ENCODE data around the gene TMCO4.
"Not testable (repeated sequence)": the region's sequence is repeated elsewhere in the genome, so short reads cannot be mapped to it uniquely, and the experiment has no call there.

Gene TMCO4

GRCh38 chr1:19799230-19800075 lies at the start of gene TMCO4:
Gene TMCO4, minus strand, starts transcription at chr1:19799916. Its CDS starts 19,158 bp downstream, at chr1:19780758.
- DNase-seq, result peak; percentile 67

GRCh38 chr1:19849307-19849706 lies 49.6 kb upstream of the TMCO4 start:
- DNase-seq, result not testable (repeated sequence)

GRCh38 chr1:19847334-19847733 lies 47.6 kb upstream of the TMCO4 start:
- DNase-seq, result not testable (repeated sequence)

GRCh38 chr1:19846338-19846737 lies 46.6 kb upstream of the TMCO4 start:
- DNase-seq, result no peak

DNA sequence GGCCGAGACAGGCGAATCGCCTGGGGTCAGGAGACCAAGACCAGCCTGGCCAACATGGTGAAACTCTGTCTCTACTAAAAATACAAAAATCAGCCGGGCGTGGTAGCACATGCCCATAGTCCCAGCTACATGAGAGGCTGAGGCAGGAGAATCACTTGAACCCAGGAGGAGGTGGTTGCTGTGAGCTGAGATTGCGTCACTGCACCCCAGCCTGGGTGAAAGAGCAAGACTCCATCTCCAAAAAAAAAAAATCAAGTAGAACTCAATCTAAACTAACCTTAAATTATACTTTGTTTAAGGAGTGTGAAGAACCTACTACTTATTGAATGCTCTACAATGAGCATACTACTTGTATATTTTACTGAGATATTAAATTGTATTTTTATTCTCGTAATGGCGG lies 45.8 kb upstream of the TMCO4 start:
- DNase-seq, result no peak

- DNase-seq, result no peak
These were observed 45.2 kb upstream of the TMCO4 start for GRCh38 chr1:19844731-19845495.

DNA sequence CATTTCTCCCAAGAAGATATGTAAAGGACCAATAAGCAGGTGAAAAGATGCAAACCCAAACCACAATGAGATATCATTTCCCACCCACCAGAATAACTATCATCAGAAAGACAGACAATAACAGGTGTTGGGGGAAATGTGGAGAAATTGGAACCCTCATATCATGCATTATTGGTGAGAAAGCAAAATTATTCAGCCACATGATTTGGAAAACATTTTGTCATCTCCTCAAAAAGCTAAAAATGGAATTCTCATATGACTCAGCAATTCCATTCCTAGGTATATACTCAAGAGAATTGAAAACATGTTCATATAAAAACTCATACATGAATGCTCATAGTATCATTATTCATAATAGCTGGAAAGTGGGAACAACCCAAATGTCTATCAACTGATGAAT lies 40.5 kb upstream of the TMCO4 start:
- DNase-seq, result no peak

GRCh38 chr1:19837866-19838265 lies 38.1 kb upstream of the TMCO4 start:
- DNase-seq, result no peak

GRCh38 chr1:19835578-19835977 lies 35.9 kb upstream of the TMCO4 start:
- DNase-seq, result no peak

GRCh38 chr1:19831441-19831840 lies 31.7 kb upstream of the TMCO4 start:
- DNase-seq, result no peak

DNA sequence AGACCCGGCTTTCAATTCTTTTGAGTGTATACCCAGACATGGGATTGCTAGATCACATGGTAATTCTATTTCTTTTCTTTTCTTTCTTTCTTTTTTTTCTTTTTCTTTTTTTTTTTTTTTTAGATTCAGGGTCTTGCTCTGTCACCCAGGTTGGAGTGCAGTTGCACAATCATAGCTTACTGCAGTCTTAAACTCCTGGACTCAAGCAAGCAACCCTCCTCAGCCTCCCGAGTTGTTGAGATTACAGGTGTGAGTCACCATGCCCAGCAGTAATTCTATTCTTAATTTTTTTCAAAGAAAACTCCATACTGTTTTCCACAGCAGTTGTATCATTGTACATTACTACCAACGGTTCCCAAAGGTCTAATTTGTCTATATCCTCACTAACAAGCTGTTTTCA lies 28.8 kb upstream of the TMCO4 start:
- no peak for DNase-seq

DNA sequence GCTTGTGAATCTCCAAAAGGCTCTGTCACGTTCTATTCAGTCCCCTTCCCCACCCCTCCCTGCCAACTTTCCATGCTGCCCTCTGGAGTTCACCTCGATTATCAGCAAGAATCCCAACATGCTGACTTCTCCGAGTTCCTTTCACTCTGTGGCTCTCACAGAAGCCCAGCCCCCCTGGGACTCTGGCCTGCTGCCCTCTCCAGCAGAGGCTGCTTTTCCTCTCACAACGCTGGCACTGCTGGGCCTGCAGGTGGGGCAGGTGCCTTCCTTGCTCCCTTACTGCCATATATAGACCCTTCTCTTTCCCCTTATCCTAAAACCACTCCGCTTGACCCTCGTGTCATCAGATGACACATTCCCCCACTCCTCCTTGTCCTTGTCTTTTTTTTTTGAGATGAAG lies 25.6 kb upstream of the TMCO4 start:
- DNase-seq, result no peak

DNA sequence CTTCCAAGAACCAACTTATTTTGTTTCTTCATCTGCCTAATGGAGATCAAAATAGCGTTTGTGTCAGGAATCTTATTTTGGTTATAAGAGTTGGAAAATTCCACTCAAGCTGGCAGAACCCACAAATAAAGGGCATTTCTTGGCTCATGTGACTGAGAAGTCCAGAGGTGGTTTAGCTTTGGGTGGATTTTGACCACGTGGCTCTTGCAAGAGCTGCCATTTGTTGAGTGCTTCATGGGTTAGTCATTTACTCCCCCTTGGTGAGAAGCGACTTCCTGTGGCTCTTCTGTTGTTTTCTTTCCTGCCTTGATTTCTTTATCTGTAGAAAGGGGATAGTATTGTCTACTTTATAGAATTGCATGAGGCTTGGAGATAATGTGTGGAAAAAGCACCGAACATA lies 24.8 kb upstream of the TMCO4 start:
- no peak for DNase-seq

DNA sequence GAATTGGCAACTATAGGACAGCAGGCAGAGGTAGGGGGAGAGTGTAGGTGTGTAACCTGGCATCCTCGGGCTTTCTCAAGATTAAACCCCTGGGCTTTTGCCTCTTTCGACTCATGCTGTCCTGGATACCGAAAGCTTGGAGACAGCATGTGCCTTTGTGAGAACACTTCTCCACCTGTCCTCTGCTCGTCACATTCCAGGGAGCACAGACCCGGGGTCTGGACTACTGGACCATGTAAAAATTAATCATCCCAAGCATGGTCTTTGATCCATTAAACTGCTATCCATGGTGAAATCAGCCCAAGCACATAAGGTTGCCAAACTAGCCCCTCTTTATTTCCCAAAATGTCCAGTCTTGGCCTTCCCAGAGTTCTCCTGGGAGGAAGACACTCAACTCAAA lies 24.3 kb upstream of the TMCO4 start:
- DNase-seq, result no peak

DNA sequence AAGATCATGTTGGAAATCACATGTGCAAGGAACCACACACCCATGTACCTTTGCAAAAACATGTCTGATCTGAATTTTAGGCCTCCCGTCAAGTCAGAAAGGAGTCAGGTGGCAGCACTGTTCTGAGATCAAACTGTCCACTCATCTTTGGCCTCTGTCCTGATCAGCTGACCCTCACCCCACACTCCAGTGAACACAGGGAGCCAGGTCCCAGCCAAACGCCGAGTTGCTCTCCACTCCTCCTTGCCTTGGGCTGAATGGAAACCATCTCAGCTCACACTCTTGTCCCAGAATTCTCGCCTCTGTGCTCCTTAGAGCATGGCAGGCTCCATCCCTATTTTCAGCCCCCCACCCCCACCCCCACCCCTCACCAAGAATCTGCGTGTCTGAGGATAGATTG lies 20.0 kb upstream of the TMCO4 start:
- DNase-seq, result no peak

- DNase-seq, result no peak
These were observed 18.6 kb upstream of the TMCO4 start for GRCh38 chr1:19818324-19818723.

DNA sequence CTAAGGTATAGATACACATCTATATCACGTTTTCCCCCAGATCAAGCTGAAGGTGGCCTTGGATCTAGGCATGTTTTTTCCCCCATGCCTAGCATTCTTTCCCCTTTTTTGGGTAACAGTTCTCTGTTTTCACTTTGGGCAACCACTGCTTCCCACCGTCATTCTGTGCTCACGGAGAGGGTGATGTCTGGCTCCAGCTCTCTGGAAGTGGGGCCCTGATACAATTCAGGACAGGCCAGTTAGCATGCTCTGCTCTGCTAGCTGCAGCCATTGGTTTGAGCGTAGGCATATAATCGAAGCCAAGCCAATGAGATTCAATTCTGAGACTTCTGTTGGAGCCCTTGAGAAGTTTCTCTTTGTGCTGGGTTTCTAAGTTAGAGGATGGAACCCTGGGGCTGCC lies 17.4 kb upstream of the TMCO4 start:
- no peak for DNase-seq

DNA sequence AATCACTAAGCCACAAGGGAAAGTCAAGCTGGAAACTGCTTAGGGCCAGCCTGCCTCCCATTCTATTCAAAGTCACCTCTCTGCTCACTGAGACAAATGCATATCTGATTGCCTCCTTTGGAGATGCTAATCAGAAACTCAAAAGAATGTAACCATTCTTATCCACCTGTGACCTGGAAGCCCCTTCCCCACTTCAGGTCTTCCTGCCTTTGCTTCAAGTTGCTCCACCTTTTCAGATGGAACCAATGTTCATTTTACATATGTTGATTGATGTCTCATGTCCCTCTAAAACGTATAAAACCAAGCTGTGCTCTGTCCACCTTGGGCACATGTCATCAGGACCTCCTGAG lies 17.0 kb upstream of the TMCO4 start:
- DNase-seq, result not testable (repeated sequence)

DNA sequence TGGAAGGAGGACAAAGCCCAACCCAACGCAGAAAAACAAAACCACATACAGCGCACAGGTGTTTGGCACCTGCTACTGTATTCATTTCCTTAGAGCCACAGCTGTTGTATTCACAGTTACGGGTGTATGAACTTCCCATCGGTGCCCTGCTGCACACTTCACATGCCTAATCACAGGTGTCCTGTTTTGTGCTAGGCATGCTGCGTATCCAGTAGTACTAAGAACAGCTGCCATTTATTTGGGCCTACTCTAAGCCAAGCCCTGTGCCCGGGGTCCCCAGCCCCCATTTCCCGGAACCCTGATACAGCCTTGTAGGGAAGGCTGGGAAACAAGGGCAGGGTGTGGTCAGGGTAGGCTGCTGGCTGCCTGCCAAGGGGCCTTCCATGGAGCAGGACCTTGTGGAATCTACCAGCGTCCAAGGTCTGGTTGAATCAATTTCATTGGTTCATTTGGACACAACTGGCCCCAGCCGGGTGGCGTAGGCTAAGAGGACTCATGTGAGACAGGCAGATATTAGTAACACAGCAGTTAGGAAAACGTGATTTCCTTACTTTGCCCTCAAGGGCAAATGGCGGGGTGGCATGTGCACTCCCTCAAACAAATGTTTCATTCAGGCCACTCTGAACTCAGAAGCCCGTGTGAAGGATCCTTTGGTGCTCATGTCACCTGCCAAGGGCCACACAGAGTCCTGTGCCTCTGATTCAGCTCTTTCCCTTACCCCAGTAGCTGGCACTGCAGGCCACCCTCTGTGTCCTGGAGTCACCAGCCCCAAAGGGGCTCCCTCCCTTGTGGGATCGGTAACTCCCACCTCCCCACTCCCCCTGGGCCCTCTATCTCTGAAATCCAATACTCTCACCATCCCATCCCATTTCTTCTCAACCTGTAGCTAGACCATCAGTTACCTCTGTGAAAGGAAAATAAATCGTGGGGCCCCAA lies 16.4 kb upstream of the TMCO4 start:
- no peak for DNase-seq

GRCh38 chr1:19814681-19815503 lies 15.2 kb upstream of the TMCO4 start, which contains the start of gene RNF186:
Gene RNF186, minus strand, starts transcription at chr1:19815283. Its CDS starts 182 bp downstream, at chr1:19815101.
- no peak for DNase-seq

GRCh38 chr1:19814244-19814661 lies 14.5 kb upstream of the TMCO4 start:
- no peak for DNase-seq

GRCh38 chr1:19813643-19813960 lies 13.9 kb upstream of the TMCO4 start:
- DNase-seq, result no peak

Data from activated CD4-positive, CD25-positive, alpha-beta regulatory T cell treated with anti-CD3 and anti-CD28 coated beads, Interleukin-2, amount 50 U/mL, for 72 hours (primary cell).